ENCODE results near the gene SPSB2. TPM values are rescaled to one million over a fixed set of nuclear protein-coding genes. Genes with fewer than 3 reads are reported as not detected.

SPSB2 gene
- total and polyA plus RNA-seq, 3 donors from 2014 or later: 11.6 to 22.0 (median 21.3) TPM

DNA sequence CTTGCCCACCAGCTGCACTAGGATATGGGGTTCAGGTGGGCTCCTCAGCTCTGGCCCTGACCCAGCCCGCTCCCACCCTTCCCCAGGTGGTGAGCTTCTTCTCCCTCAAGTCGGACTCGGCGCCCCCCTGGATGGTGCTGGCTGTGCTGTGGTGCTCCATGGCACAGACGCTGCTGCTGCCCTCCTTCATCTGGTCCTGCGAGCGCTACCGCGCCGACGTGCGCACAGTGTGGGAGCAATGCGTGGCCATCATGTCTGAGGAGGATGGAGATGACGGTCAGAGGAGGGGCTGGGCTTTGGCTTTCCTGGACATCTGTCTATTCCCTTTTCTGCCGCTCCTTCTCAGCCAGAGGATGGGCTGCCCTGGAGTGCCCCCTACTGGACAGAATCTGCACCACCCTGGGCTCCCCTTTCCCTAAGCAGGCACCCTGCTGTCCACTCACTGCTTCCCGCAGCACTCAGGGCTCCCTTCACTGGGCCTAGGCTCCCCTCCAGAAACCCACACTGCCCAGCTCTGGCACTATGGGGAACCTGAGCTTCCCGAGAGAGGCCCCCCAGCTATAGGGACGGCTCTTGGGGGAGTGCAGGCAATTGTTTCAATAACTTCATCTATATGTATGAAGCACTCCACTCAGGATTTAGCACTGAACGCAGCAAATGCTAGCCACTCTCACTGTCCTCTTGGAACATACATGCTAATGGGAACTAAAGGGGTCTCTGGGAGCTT lies 47.5 kb downstream of the SPSB2 start:
- H3K27ac ChIP-seq: no peak overlapping the region
- no peak overlapping the region for H3K4me3 ChIP-seq
- intact Hi-C loops (cut with DNase I; ENCODE audit: low total_unique reads): loop anchor here (10.0 kb wide), 1 partner anchor 51 kb away; the partner anchor contains the start of gene LAG3

DNA sequence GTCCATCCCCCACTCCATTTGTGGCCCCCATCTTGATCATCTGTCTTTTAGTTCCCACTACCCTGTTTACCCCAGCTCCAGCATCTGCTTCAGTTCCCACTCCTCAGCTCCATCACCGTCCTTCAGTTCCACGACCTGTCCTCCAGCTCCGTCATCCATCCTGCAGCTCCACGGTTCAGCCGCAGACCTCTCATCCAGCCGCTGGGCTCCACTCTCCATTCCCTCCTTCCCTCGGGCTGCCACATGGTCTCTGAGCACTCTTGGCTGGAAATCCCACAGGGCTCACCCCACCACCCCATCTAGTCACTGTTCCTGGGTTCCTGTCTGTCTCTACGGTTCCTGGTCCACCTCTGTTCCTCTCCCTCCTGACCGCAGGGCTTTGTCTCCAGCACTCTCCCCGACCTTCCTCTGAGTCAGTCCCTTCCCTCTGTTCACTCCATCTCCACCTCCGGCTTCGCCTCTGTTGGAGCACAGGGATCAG lies 48.2 kb downstream of the SPSB2 start:
- DNase-seq: no peak
- no peaks in the 10 kb centered on the region for H3K9me3 ChIP-seq
- WGBS, 2 donors: 50 to 57% methylated on average over 12 of the region's 12 CpGs
- no peak overlapping the region for H3K4me3 ChIP-seq
- no peaks in the 10 kb centered on the region for H3K36me3 ChIP-seq (ENCODE audit: low read depth, missing control alignments)
- no peaks in the 10 kb centered on the region for H3K27me3 ChIP-seq
- TF ChIP-seq, protein P1, sequence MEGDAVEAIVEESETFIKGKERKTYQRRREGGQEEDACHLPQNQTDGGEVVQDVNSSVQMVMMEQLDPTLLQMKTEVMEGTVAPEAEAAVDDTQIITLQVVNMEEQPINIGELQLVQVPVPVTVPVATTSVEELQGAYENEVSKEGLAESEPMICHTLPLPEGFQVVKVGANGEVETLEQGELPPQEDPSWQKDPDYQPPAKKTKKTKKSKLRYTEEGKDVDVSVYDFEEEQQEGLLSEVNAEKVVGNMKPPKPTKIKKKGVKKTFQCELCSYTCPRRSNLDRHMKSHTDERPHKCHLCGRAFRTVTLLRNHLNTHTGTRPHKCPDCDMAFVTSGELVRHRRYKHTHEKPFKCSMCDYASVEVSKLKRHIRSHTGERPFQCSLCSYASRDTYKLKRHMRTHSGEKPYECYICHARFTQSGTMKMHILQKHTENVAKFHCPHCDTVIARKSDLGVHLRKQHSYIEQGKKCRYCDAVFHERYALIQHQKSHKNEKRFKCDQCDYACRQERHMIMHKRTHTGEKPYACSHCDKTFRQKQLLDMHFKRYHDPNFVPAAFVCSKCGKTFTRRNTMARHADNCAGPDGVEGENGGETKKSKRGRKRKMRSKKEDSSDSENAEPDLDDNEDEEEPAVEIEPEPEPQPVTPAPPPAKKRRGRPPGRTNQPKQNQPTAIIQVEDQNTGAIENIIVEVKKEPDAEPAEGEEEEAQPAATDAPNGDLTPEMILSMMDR (IDR thresholded peaks at IDR 0.05): no peak
- no peak overlapping the region for H3K27ac ChIP-seq
- intact Hi-C loops (cut with DNase I; ENCODE audit: low total_unique reads): loop anchor here (10.0 kb wide), 1 partner anchor 50 kb away; the partner anchor contains the start of gene LAG3
- peaks cover 15% of the 10 kb centered on the region for H3K4me1 ChIP-seq

More for the DNA sequence above, 47.5 kb downstream of the SPSB2 start:
- Histone ChIP-seq H3K36me3 (ENCODE audit: low read depth, missing control alignments) (no peaks in the 10 kb centered on the region), H3K9me3 (no peaks in the 10 kb centered on the region), H3K4me1 (peaks cover 15% of the 10 kb centered on the region), H3K27me3 (no peaks in the 10 kb centered on the region)
- 18 to 52% methylated on average over 3 to 19 of the region's 19 CpGs for WGBS, 2 donors
- peak; percentile 89 for DNase-seq
- TF ChIP-seq POLR2A (IDR thresholded peaks at IDR 0.05): no peak
- TF ChIP-seq, protein P1 (IDR thresholded peaks at IDR 0.05): peak; percentile 89 to 92 (median 89)

DNA sequence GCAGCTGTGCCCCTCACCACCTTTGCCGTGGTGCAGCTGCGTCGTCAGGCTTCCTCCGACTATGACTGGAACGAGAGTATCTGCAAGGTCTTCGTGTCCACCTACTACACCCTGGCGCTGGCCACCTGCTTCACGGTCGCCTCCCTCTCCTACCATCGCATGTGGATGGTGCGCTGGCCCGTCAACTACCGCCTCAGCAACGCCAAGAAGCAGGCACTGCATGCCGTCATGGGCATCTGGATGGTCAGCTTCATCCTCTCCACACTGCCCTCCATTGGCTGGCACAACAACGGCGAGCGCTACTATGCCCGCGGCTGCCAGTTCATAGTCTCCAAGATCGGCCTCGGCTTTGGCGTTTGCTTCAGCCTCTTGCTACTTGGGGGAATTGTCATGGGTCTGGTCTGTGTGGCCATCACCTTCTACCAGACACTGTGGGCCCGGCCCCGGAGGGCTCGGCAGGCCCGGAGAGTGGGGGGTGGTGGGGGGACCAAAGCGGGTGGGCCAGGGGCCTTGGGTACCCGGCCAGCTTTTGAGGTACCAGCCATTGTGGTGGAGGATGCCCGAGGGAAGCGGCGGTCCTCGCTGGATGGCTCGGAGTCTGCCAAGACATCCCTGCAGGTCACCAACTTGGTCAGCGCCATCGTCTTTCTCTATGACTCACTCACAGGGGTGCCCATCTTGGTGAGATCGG lies 48.9 kb downstream of the SPSB2 start:
- WGBS, 2 donors: 91% methylated on average over 10 to 37 of the region's 37 CpGs
- intact Hi-C loops (cut with DNase I; ENCODE audit: low total_unique reads): loop anchor here (10.0 kb wide), 1 partner anchor 49 kb away; the partner anchor contains the start of gene LAG3
- TF ChIP-seq, protein P1 (IDR thresholded peaks at IDR 0.05): no peak
- TF ChIP-seq POLR2A (IDR thresholded peaks at IDR 0.05): no peak

DNA sequence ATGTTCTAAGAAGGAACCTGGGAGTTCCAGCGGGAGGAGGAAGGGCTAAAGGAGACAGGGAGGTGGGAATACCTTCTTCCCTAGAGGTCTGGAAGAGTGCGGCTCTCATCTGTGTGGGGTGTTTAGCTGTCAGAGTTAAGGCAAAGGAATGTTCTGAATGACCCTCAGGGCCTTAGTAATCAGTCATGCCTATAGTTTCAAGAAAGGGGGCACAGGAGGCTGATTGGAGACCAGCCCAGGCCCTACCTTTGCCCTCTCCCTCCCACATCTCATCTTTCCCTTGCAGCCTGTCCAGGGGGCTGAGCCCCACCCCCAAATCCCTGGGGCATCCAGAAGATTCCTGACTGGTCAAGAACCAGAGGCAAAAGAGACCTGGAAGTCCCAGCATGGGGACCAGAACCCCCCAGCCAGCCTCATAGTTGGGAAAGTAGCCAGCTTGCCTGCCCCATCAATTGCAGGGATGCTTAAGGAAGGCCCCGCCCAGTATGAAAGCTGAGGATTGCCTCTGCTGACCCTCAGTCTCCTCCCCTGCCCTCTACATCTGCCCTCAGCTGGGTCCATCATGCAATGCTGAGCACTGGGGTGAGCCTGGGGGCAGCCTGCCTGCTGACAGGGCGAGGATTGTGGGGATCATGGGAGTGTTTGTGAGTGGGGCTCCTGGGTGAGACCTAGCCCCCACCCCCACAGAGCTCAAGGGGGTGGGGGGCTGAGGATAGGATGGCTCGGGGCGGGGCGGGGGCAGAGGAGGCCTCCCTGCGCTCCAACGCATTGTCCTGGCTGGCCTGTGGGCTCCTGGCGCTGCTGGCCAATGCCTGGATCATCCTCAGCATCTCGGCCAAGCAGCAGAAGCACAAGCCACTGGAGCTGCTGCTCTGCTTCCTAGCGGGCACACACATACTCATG lies 49.7 kb downstream of the SPSB2 start:
- intact Hi-C loops (cut with DNase I; ENCODE audit: low total_unique reads): loop anchor here (10.0 kb wide), 1 partner anchor 49 kb away; the partner anchor contains the start of gene LAG3
- DNase-seq: no peak
- Histone ChIP-seq H3K27me3 (no peaks in the 10 kb centered on the region), H3K36me3 (ENCODE audit: low read depth, missing control alignments) (no peaks in the 10 kb centered on the region), H3K27ac (no peak overlapping the region), H3K4me1 (peaks cover 15% of the 10 kb centered on the region), H3K9me3 (no peaks in the 10 kb centered on the region), H3K4me3 (no peak overlapping the region)
- WGBS, 2 donors: 67 to 86% methylated on average over 3 to 12 of the region's 12 CpGs
- TF ChIP-seq, protein P1 (IDR thresholded peaks at IDR 0.05): no peak
- no peak for TF ChIP-seq POLR2A (IDR thresholded peaks at IDR 0.05)

More for the DNA sequence above, 48.9 kb downstream of the SPSB2 start:
- Histone ChIP-seq H3K4me3 (no peak overlapping the region), H3K27ac (no peak overlapping the region), H3K27me3 (no peaks in the 10 kb centered on the region), H3K4me1 (peaks cover 15% of the 10 kb centered on the region), H3K36me3 (ENCODE audit: low read depth, missing control alignments) (no peaks in the 10 kb centered on the region), H3K9me3 (no peaks in the 10 kb centered on the region)
- no peak for DNase-seq
